Endothelial cell of umbilical vein (primary cell): ENCODE measurements around the gene CYP46A1.
A peak's percentile ranks its signal among the peaks of the same experiment; 100 is the strongest.

Experiments used
- CTCF ChIP-seq, 2 donors: IDR thresholded peaks; 1 replicate in 1 of 2; 2 replicates in 1 of 2; pipeline ENCODE4 v1.5.1; 2011; ENCODE audit warnings: low read length in 2 of 2, mild to moderate bottlenecking in 2 of 2, moderate library complexity in 2 of 2, control low read depth in 1 of 2, inconsistent platforms in 1 of 2, low read depth in 1 of 2; ENCODE audit not compliant: insufficient read depth in 1 of 2; ENCODE audit errors: extremely low read depth in 1 of 2
- EZH2 ChIP-seq: IDR thresholded peaks from 2 replicates; pipeline ENCODE4 v1.6.1; 2012; ENCODE audit warnings: borderline replicate concordance, low read depth, mild to moderate bottlenecking, moderate library complexity, low read length, inconsistent platforms; ENCODE audit not compliant: severe bottlenecking
- GATA2 ChIP-seq: IDR thresholded peaks from 2 replicates; pipeline ENCODE4 v1.7.0; 2011; ENCODE audit warnings: low read depth, mild to moderate bottlenecking, moderate library complexity, mixed read lengths, low read length; ENCODE audit not compliant: insufficient read length, insufficient read depth
- JUN ChIP-seq: IDR thresholded peaks from 2 replicates; pipeline ENCODE4 v1.6.1; 2011; ENCODE audit warnings: borderline replicate concordance, low read depth; ENCODE audit not compliant: insufficient read length, insufficient read depth
- MAX ChIP-seq: IDR thresholded peaks from 2 replicates; pipeline ENCODE4 v1.6.1; 2011; ENCODE audit not compliant: insufficient read depth, insufficient read length
- MYC ChIP-seq: IDR thresholded peaks from one replicate; pipeline ENCODE4 v1.6.1; 2011; ENCODE audit warnings: mild to moderate bottlenecking, low read depth, low read length
- POLR2A ChIP-seq: IDR thresholded peaks from 2 replicates; pipeline ENCODE4 v1.6.1; 2012; ENCODE audit warnings: low read depth, mild to moderate bottlenecking, control low read depth, low read length
- POLR2AphosphoS5 ChIP-seq: IDR thresholded peaks from 2 replicates; pipeline ENCODE4 v1.6.1; 2012; ENCODE audit warnings: low read depth, mild to moderate bottlenecking, control low read depth, low read length, moderate library complexity; ENCODE audit not compliant: insufficient read depth

- TF ChIP-seq CTCF (IDR thresholded peaks at IDR 0.05; ENCODE audit: extremely low read depth in 1 of 2, insufficient read depth in 1 of 2, low read depth in 1 of 2, low read length in 2 of 2) (no peak), POLR2A (no peak), EZH2 (no peak), POLR2AphosphoS5 (peak; percentile 49), JUN (peak; percentile 80), MAX (no peak), GATA2 (no peak), MYC (no peak)
Measured at GRCh38 chr14:99755629-99756603, 71.8 kb downstream of the CYP46A1 start.
